Naive thymus-derived CD4-positive, alpha-beta T cell (primary cell): ENCODE results near the gene INPP5A. TPM values are rescaled to one million over a fixed set of nuclear protein-coding genes. Genes with fewer than 3 reads are reported as not detected.

Experiments
- ATAC-seq: fragments of 150-1000 bp; cut with Tn5 transposase; 2 replicates; pipeline ENCODE4 v1.10.0; 2021; ENCODE audit warnings: mild to moderate bottlenecking, moderate library complexity
- CTCF ChIA-PET: fragments of 350-600 bp; sonication (Branson Sonifier 250); formaldehyde crosslinking; loops from one replicate; lab custom pipeline; 2021; ENCODE audit warnings: antibody characterized with exemption; lab: Charles Lee
- POLR2A ChIA-PET: fragments of 350-600 bp; sonication (Branson Sonifier 250); formaldehyde crosslinking; loops from one replicate; lab custom pipeline; 2021; ENCODE audit warnings: antibody characterized with exemption, inconsistent platforms; lab: Charles Lee
- DNase-seq, 9 donors: peaks; one replicate each; pipeline versions ENCODE4 v3.0.0 to v3.0.0-alpha.2; 2020 to 2022; ENCODE audit warnings: mixed read lengths in 1 of 9
- H3K27ac ChIP-seq: one replicate; pipeline ENCODE4 v1.7.0; 2013; ENCODE audit warnings: mild to moderate bottlenecking, low read depth, low read length, moderate library complexity
- H3K27me3 ChIP-seq, 2 donors: one replicate each; pipeline ENCODE4 v1.7.0; 2013; ENCODE audit warnings: low read length in 2 of 2, mild to moderate bottlenecking in 2 of 2, moderate library complexity in 2 of 2; ENCODE audit not compliant: control insufficient read depth in 2 of 2, insufficient read depth in 2 of 2
- H3K36me3 ChIP-seq, 3 experiments: 1 replicate in 2 of 3; 2 replicates in 1 of 3; pipeline ENCODE4 v1.7.0; 2013; ENCODE audit warnings: low read length in 3 of 3, mild to moderate bottlenecking in 3 of 3, moderate library complexity in 1 of 3; ENCODE audit not compliant: insufficient read depth in 3 of 3, control insufficient read depth in 2 of 3
- H3K4me1 ChIP-seq, 2 donors: one replicate each; pipeline ENCODE4 v1.7.0; 2013; ENCODE audit warnings: low read length in 2 of 2, mild to moderate bottlenecking in 2 of 2, moderate library complexity in 1 of 2; ENCODE audit not compliant: control insufficient read depth in 2 of 2, insufficient read depth in 2 of 2
- H3K4me3 ChIP-seq: 2 replicates; pipeline ENCODE4 v1.7.0; 2013; ENCODE audit warnings: mild to moderate bottlenecking, low read length
- H3K9me3 ChIP-seq, 3 experiments: 1 replicate in 2 of 3; 2 replicates in 1 of 3; pipeline ENCODE4 v1.7.0; 2013; ENCODE audit warnings: low read length in 3 of 3; ENCODE audit not compliant: control insufficient read depth in 2 of 3
- H3K27ac Mint-ChIP-seq, 9 donors: one replicate each; pipeline ENCODE4 v1.8.0; 2020 to 2022; ENCODE audit warnings: mixed read lengths in 9 of 9, mild to moderate bottlenecking in 8 of 9, moderate library complexity in 5 of 9, inconsistent platforms in 2 of 9
- H3K27me3 Mint-ChIP-seq, 5 donors: one replicate each; pipeline ENCODE4 v1.8.0; 2021 to 2022; ENCODE audit warnings: mixed read lengths in 5 of 5, mild to moderate bottlenecking in 1 of 5
- H3K36me3 Mint-ChIP-seq, 5 donors: one replicate each; pipeline ENCODE4 v1.8.0; 2020 to 2022; ENCODE audit warnings: mixed read lengths in 5 of 5, mild to moderate bottlenecking in 3 of 5, inconsistent platforms in 1 of 5
- H3K4me1 Mint-ChIP-seq, 7 donors: one replicate each; pipeline ENCODE4 v1.8.0; 2020 to 2022; ENCODE audit warnings: mixed read lengths in 7 of 7, mild to moderate bottlenecking in 3 of 7, inconsistent platforms in 1 of 7
- H3K4me3 Mint-ChIP-seq, 10 donors: one replicate each; pipeline ENCODE4 v1.8.0; 2020 to 2022; ENCODE audit warnings: mild to moderate bottlenecking in 10 of 10, mixed read lengths in 10 of 10, moderate library complexity in 6 of 10, inconsistent platforms in 2 of 10
- H3K9me3 Mint-ChIP-seq, 11 donors: one replicate each; pipeline ENCODE4 v1.8.0; 2020 to 2022; ENCODE audit warnings: mixed read lengths in 11 of 11, mild to moderate bottlenecking in 4 of 11, inconsistent platforms in 1 of 11, moderate library complexity in 1 of 11
- intact Hi-C, 2 donors: fragments of 100-400 bp; cut with micrococcal nuclease; formaldehyde crosslinking; loops; one replicate each; pipeline ENCODE4 v1.15.1; 2023
- polyA plus RNA-seq, 2 donors: library from polyadenylated mRNA; unstranded; fragments of 300-500 nt; fragmentation: Illumina TruSeq; gene quantifications; one replicate each; pipeline ENCODE4 v1.2.3, GENCODE V29; 2021
- total RNA-seq, 6 experiments: library from RNA in 5 of 6; stranded (reverse) in 5 of 6; gene quantifications; 1 replicate in 5 of 6; 2 replicates in 1 of 6; pipeline ENCODE4 v1.2.3 and lab custom pipeline; 2021 to 2026

Gene INPP5A
- total and polyA plus RNA-seq, 7 experiments from 2014 or later = 0.97 to 30.7 (median 25.0) TPM

GRCh38 chr10:132548106-132548823 lies 10.7 kb downstream of the INPP5A start:
- H3K9me3 Mint-ChIP-seq = no peaks in the 10 kb centered on the region
- no peak for ATAC-seq
- Histone ChIP-seq H3K4me1 (peaks cover 10 to 58% of the 10 kb centered on the region in 2 donors), H3K36me3 (no peaks in the 10 kb centered on the region), H3K27ac (no peak overlapping the region), H3K9me3 (no peaks in the 10 kb centered on the region), H3K27me3 (no peaks in the 10 kb centered on the region), H3K4me3 (no peak overlapping the region)
- DNase-seq = no peak
- H3K27me3 Mint-ChIP-seq = no peaks in the 10 kb centered on the region
- intact Hi-C loops = no loop called here
- H3K36me3 Mint-ChIP-seq = peaks cover 0 to 4% (median 0%) of the 10 kb centered on the region in 5 donors
- peak overlapping the region in 4 of 9 donors; percentile 9 to 68 (median 42) for H3K27ac Mint-ChIP-seq
- POLR2A ChIA-PET = interaction anchor here (0.6 kb wide), 1 partner anchor 19 kb away, joined by 3 read pairs; no protein-coding TSS in a partner anchor
- CTCF ChIA-PET = interaction anchor here (0.5 kb wide), 1 partner anchor 9 kb away, joined by 3 read pairs; no protein-coding TSS in a partner anchor
- peaks cover 44 to 81% (median 59%) of the 10 kb centered on the region in 7 donors for H3K4me1 Mint-ChIP-seq
- peak overlapping the region in 5 of 10 donors; percentile 9 to 64 (median 43) for H3K4me3 Mint-ChIP-seq

GRCh38 chr10:132548869-132549268 lies 11.3 kb downstream of the INPP5A start:
- Mint-ChIP-seq H3K36me3 (peaks cover 0 to 4% (median 0%) of the 10 kb centered on the region in 5 donors), H3K27ac (peak overlapping the region in 3 of 9 donors; percentile 45 to 67 (median 50)), H3K4me3 (peak overlapping the region in 4 of 10 donors; percentile 4 to 35 (median 21)), H3K27me3 (no peaks in the 10 kb centered on the region), H3K4me1 (peaks cover 39 to 75% (median 53%) of the 10 kb centered on the region in 7 donors), H3K9me3 (no peaks in the 10 kb centered on the region)
- ChIA-PET POLR2A (no interaction called here), CTCF (interaction anchor here (0.8 kb wide), 1 partner anchor 89 kb away, joined by 3 read pairs; no protein-coding TSS in a partner anchor)
- ATAC-seq = no peak
- no peaks in the 10 kb centered on the region for H3K9me3 ChIP-seq
- H3K27ac ChIP-seq = no peak overlapping the region
- intact Hi-C loops = no loop called here
- no peak overlapping the region for H3K4me3 ChIP-seq
- H3K36me3 ChIP-seq = no peaks in the 10 kb centered on the region
- H3K27me3 ChIP-seq = no peaks in the 10 kb centered on the region
- peaks cover 10 to 52% of the 10 kb centered on the region in 2 donors for H3K4me1 ChIP-seq
- no peak for DNase-seq

GRCh38 chr10:132549371-132549770 lies 11.8 kb downstream of the INPP5A start:
- no peaks in the 10 kb centered on the region for H3K9me3 Mint-ChIP-seq

GRCh38 chr10:132550366-132551092 lies 12.9 kb downstream of the INPP5A start:
- H3K27me3 Mint-ChIP-seq = no peaks in the 10 kb centered on the region
- POLR2A ChIA-PET = interaction anchor here (1.3 to 2.8 kb wide), 2 partner anchors 11 to 97 kb away, joined by 3 to 26 read pairs; partner anchors contain the start of gene INPP5A
- peak overlapping the region in 3 of 9 donors; percentile 46 to 78 (median 78) for H3K27ac Mint-ChIP-seq
- no peaks in the 10 kb centered on the region for H3K9me3 ChIP-seq
- CTCF ChIA-PET = interaction anchor here (0.5 to 1.8 kb wide), 7 partner anchors 9 to 107 kb away, joined by 3 to 8 read pairs (median 3); no protein-coding TSS in a partner anchor
- peaks cover 28 to 58% (median 38%) of the 10 kb centered on the region in 7 donors for H3K4me1 Mint-ChIP-seq
- peak overlapping the region; percentile 57 for H3K27ac ChIP-seq
- peaks cover 14 to 52% of the 10 kb centered on the region in 2 donors for H3K4me1 ChIP-seq
- H3K4me3 ChIP-seq = no peak overlapping the region
- ATAC-seq (no peak), DNase-seq (no peak)
- H3K4me3 Mint-ChIP-seq = peak overlapping the region in 8 of 10 donors; percentile 20 to 88 (median 80)
- intact Hi-C loops = loop anchor here (1.0 kb wide), 3 partner anchors 10 to 92 kb away; partner anchors contain the start of gene INPP5A (in 1 of the 2)
- H3K27me3 ChIP-seq = no peaks in the 10 kb centered on the region
- H3K36me3 Mint-ChIP-seq = no peaks in the 10 kb centered on the region
- H3K9me3 Mint-ChIP-seq = no peaks in the 10 kb centered on the region
- no peaks in the 10 kb centered on the region for H3K36me3 ChIP-seq

More at GRCh38 chr10:132549371-132549770, 11.8 kb downstream of the INPP5A start:
- ChIA-PET POLR2A (interaction anchor here (0.6 to 2.8 kb wide), 2 partner anchors 9 to 144 kb away, joined by 3 to 26 read pairs; partner anchors contain the start of gene INPP5A), CTCF (interaction anchor here (0.8 kb wide), 1 partner anchor 89 kb away, joined by 3 read pairs; no protein-coding TSS in a partner anchor)
- Histone ChIP-seq H3K27me3 (no peaks in the 10 kb centered on the region), H3K9me3 (no peaks in the 10 kb centered on the region), H3K4me3 (no peak overlapping the region), H3K27ac (no peak overlapping the region), H3K4me1 (peaks cover 10 to 52% of the 10 kb centered on the region in 2 donors), H3K36me3 (no peaks in the 10 kb centered on the region)
- Mint-ChIP-seq H3K27ac (peak overlapping the region in 1 of 9 donors; percentile 67), H3K27me3 (no peaks in the 10 kb centered on the region), H3K4me3 (peak overlapping the region in 3 of 10 donors; percentile 4 to 21 (median 13)), H3K4me1 (peaks cover 34 to 70% (median 48%) of the 10 kb centered on the region in 7 donors), H3K36me3 (peaks cover 0 to 2% (median 0%) of the 10 kb centered on the region in 5 donors)
- no peak for DNase-seq
- intact Hi-C loops = no loop called here
- ATAC-seq = no peak

- Mint-ChIP-seq H3K9me3 (no peaks in the 10 kb centered on the region), H3K27ac (peak overlapping the region; percentile 66 to 95 (median 79)), H3K27me3 (no peaks in the 10 kb centered on the region), H3K4me1 (peaks cover 29 to 51% (median 34%) of the 10 kb centered on the region in 7 donors), H3K36me3 (peaks cover 0 to 1% (median 0%) of the 10 kb centered on the region in 5 donors), H3K4me3 (peak overlapping the region in 9 of 10 donors; percentile 72 to 88 (median 80))
- no peaks in the 10 kb centered on the region for H3K27me3 ChIP-seq
- ATAC-seq (peak; percentile 67), DNase-seq (peak in 4 of 9 donors; percentile 41 to 53 (median 50))
- intact Hi-C loops = loop anchor here (1.0 kb wide), 3 partner anchors 11 to 93 kb away; partner anchors contain the start of gene INPP5A (in 1 of the 2)
- H3K4me3 ChIP-seq = peak overlapping the region; percentile 51
- H3K36me3 ChIP-seq = no peaks in the 10 kb centered on the region
- H3K4me1 ChIP-seq = peaks cover 18 to 52% of the 10 kb centered on the region in 2 donors
- no peaks in the 10 kb centered on the region for H3K9me3 ChIP-seq
- ChIA-PET CTCF (interaction anchor here (1.0 to 1.8 kb wide), 6 partner anchors 10 to 449 kb away, joined by 3 to 8 read pairs (median 4); no protein-coding TSS in a partner anchor), POLR2A (interaction anchor here (1.3 to 2.8 kb wide), 2 partner anchors 11 to 98 kb away, joined by 3 to 26 read pairs; partner anchors contain the start of gene INPP5A)
- H3K27ac ChIP-seq = peak overlapping the region; percentile 57
These were observed 13.7 kb downstream of the INPP5A start for GRCh38 chr10:132551093-132551807.
